NCI-H226 (cell line): ENCODE results near the gene MED20.

Experiments used
- DNase-seq: peaks from one replicate; pipeline ENCODE4 v3.0.0-alpha.2; 2015

The MED20 gene

DNA sequence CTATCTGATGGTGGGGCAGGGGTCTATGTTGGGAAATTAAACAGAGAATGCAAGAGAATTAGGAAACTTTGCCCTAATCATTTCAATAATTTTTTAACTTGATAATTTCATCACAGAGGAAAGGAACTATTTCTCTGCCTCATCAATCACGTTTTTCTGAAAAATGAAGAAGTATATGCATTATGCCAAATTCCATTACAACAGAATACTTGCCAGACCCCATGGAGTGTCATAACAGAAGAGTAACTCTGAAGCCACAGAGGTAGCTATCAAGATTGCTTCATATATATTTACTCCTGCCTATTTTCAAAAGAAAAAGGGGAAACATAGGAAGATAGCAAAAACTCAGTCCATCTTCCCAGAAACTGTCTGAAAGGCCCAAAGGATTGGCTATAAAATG lies 20.1 kb downstream of the MED20 start:
- DNase-seq = no peak

DNA sequence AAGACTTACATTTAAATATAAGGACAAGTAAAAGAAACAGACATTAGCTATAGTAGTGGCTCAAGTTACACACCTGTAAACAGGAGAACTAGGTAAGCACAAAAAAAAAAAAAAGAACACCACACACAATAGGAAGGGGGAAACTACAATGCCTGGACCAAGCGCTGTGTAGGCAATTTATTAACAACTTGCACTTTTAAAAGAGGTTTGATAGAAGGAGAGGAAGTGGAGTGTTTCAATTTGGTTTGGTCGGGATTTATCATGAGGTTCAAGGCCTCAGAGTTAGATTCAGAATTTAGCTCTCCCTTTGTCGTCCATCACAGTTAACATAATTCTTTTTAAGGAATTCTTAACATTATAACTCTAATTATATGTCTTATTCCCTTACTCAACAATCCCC lies 24.7 kb downstream of the MED20 start:
- DNase-seq = no peak

DNA sequence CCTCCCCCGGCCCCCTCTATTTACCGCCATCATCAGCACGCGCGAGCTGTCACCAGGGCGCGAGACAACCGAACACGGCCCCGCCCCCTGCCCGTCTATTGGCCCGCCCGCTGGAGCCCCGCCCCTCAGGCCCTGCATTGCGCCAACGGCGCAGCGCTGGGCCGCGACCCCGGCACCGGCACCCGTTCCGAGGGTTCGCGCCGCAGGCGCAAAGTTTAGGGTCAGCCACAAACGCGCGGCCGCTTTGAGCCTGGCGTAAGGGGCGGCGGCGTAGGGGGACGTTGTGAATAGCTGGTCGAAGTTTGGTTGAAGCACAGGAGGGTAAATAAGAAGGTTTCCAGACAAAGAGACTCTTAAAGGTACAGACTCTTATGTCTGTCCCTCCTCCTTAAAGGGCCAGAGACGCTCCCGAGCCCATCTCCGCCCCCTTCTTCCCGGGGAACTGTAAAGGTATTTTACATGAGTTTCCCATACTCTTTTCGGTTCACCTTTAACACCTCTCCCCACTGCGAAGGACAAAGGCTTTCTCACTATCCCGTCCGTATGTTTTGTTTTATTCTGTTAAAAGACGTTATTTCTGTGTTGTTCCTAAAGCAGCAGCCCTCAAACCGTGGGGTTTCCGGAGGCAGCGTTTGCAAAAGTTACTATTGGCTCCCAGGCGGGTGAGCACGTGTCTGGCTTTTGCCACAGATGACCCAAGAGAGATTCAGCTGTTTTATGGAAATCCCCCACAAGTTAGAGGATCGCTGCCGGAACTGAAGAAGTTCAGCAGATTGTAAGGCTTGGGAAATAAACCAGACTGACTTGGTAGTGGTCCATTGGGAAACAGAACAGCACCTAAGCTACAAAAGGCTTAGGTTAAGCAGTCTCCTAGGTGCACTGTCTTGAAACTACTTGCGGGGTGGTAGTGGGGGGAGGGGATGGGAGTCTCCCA lies 25.4 kb downstream of the MED20 start, which contains the start of gene USP49:
USP49 (minus strand) TSS at position 76 of the 934 bp plus-strand sequence. CDS start 88,392 bp downstream, outside the sequence.
- peak; percentile 75 for DNase-seq

DNA sequence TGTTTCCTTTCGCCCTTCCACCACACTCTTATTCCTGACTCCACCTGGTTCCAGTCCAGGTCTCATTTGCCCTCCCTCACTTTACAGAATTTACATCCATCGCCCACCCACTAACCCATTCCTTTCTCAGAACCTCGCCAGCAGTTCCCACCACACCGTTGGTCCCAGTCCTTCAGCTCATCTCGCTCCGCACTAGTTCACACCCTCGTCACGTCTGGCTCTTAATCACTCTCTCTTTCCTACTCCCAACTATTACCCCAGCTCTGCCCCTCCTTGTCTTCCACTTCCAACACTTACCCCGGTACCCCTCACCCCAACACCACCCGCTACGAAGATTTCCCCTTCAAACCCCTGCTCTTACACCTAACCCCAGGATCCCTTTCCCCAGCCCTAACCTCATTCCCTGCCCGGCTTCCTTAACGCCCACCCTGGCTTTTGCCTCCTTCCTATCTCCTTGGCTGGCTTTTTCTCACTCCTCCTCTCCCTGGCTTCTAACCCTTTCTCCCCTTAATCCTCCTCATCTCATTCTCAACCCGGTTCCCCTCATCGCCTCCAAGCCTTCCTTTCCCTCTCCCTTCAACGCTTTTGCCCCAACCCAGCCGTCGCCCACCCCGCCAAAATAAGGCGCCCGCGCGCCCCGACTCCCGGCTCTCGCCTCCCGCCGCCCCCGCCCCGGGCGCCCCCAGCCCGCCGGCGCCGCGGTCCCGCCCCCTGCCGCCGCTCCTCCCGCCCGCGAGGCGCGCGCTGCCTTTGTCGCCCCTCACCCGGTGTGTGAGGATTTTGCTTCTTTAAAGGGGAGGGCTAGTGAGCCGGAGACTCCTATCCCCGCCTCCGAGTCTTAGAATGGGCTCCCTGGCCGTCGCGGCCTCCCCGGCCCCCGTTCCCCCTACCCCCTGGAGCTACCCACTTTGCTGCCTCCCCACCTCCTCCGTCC lies 26.3 kb downstream of the MED20 start:
- DNase-seq = no peak

DNA sequence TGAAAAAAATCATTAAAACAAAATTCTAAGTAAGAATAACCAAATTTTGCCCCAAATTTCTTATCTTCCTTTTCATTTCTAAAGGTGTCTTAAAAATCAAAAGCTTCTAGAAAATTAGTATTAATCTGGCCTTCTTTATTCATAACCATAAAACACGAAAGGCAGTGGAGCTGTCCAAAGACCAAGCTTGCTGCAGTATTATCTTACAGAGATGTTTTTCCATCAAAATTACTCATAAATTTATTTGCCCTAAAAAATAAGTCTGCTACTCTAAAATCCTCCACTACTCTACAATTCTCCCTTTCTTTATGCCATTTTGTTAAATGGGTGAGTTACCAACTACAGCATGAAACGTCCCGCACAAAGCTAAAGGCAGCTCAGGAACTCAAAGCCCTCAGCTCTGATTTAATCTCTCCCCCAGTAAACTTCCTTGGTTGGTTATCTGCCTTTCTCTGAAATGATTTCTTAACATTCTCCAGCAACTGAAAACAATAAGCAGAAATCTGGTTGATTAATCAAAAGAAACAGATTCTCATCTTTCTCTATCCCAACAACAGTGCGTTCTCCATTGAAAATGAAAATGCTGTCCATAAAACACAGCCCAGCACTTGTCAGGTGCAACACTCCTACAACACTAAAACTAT lies 27.9 kb downstream of the MED20 start:
- no peak for DNase-seq

DNA sequence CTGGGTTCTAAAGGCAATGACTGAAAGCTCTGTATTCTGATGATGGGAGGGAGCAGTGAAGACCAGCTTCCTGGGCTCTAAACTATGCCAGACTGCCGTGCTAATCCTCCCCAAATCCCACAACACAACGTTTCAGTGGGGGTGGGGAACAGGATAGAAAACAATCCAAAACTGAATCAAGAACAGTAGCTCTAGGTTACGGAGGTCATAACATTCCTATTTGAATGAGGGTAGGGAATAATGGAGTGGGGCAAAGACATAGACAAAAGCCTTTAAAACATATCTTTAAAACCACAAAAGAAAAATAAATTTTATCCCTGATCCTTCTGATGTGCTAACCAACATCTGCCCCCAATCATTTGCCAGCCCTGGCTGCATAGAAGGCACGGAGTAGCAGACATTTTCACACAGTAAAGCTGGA lies 33.6 kb downstream of the MED20 start:
- DNase-seq = no peak

DNA sequence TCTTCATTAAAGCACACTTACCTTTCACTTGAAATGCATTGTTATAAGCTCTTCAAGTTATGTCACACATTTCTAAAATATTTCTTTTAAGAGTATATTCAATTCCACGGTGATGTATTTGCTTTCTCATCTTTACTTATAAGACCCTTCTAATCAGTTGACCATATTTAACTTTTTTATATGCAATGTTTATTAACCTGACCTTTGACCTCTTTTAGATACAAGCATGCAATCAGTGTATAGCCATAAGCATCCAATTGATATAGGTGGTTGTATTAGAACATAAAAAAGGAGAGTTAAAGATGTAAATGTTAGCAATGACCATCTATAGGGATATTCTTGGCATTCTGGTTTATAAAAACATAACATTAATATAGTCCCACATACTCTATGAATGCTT lies 35.0 kb downstream of the MED20 start:
- DNase-seq = no peak

DNA sequence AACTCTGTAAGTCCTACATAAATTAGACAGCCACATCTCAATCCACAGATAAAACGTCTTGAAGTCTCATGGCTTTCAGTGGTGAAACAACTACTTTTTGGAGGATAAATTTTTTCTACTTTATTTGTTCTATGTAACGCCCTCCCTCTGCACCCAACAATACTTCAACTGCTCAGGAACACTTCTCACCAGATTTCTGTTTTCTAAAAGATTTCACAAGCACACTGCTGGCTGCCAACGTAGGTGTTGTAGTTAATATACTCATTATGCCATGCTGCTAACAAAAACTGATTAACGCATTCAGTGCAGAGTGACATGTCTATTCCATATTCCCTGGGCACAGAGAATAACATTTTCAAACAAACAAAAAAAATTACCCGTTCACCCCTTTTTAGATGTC lies 36.0 kb downstream of the MED20 start:
- no peak for DNase-seq

DNA sequence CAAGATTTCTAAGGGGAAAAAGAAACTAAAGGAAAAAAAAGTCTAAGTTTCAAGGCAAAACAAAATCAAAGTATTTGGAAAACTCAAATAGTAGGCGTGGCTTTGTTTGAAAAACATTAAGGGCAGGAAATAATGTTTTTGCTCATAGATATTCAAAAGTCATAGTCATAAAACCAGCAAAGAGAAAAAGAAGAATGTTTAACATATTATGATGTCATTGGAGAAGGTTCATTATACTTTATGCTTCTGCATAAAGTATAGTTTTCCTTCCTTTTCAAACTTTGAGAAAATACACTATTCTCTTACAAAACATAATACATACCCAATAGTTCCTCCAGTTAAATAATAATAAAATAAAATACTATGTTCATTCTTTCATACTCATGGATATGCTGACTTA lies 39.4 kb downstream of the MED20 start:
- DNase-seq = no peak

DNA sequence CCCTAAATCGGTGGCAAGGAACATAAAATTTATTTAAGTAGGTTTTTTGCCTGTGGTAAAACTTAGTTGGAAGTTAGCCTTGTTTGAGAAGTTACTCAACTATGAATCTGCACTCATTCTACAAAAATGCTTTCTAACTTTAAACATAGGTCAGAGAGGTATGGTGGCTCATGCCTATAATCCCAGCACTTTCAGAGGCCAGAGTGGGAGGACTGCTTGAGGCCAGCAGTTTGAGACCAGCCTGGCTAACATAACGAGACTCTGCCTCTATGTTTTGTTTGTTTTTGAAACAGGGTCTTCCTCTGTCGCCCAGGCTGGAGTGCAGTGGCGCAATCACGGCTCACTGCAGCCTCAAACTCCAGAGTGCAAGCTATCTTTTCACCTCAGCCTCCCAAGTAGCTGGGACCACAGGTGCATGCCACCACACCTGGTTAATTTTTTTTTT lies 42.0 kb downstream of the MED20 start:
- peak; percentile 48 for DNase-seq

DNA sequence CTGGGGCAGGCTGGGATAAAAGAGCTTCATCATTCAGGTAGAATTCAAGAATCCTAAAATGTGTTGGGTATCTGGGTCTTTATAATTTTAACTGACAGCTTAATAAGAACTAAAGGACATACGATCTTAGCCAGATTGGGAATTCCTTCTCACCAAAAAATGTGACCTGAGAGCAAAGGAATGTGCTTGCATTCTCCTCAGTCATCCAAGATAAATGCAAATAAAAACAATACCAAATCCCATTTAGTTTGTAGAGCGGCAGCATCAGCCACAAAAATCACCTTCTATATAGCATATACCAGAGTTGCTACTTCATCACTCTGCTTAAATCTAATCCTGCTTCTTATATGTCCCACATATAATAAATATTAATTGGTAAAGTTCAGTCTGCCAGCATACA lies 42.7 kb downstream of the MED20 start:
- peak; percentile 45 for DNase-seq

DNA sequence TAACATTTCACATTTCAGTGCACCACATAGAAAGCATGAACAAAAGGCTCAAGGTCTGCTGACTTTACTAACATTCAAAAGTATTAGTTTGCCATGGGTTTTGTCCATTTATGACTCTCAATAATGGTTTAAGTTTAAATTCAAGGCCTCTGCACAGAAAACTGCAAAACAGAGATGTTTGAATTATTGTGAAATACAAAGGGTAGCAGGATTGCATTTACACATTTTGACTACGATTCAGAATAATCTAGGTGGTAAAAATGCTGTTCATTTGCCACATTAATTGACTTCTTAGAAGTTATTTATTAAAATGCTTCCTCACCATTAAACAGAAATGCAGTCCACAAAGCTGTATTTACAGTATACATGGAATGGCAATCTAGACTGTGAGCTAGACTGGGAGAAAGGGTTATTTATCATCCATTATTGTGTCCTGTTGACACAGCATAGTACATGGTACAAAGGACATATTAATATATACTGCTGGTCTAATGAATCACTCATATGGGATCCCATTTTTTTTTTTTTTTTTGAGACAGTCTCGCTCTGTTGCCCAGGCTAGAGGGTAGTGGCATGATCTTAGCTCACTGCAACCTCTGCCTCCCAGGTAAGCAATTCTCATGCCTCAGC lies 43.8 kb downstream of the MED20 start:
- no peak for DNase-seq

DNA sequence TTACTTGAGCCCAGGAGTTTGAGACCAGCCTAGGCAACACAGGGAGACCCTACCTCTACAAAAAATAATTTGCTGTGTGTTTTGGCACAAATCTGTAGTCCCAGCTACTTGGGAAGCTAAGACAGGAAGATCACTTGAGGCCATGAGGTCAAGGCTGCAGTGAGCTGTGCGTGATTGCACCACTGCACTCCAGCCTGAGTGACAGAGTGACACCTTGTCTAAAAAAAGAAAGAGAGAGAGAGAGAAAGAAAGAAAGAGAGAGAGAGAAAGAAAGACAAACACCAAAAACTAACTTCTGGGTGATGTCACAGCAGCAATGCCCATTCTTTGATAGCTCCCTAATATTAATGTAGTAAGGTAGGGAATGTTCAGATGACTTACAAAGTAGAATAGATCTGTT lies 46.2 kb downstream of the MED20 start:
- DNase-seq = no peak

DNA sequence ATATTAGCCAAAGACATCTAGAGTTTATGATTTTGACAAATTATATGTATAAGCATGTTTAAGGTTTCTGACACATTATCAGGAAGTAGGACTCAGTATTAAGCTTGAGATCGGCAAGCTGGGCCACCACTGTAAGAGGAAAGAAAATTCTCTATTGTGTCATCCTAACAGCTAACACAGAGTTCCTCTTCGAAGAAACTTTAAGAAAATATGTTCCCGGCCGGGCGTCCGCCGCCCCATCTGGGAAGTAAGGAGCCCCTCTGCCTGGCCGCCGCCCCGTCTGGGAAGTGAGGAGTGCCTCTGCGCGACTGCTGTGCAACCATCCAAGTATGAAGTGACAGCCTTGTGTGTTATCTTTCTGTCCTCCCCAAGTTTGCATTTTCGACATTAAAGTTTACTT lies 48.8 kb downstream of the MED20 start:
- no peak for DNase-seq

DNA sequence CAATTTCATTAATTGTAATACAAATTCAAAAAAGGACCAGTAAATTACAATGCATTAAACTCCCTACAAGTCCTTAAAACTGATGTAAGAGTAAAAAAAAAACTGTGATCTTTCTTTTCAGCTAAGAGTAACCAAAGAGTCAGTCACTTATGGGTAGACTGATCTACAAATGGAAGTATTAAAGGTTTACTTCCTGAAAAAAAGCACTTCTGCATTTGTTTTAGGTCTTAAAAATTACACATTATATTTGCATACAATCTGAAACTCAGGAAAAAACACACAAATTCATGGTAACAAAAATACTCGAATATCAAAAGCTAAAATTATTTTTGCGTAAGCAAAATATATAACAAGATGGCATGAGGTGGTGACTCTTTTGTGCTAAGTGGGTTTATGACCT lies 49.2 kb downstream of the MED20 start:
- DNase-seq = no peak

DNA sequence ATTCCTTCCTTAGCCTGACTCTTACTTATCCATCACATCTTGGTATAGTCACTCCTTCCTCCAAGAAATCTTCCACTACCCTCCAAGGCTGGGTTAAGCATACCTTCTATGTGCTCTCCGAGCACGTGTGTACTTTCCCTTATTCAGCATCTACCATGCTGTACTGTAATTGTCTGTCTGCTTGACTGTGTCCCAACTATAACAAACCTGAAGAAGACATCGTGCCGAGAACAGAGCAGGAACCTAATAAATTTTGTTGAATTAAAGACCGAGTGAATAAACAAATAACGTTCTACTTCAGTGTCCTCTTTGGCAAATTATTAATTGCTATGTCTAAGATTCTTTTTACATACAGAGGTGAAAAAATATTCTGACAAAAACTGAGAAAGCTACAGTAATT lies 61.6 kb downstream of the MED20 start:
- DNase-seq = no peak

DNA sequence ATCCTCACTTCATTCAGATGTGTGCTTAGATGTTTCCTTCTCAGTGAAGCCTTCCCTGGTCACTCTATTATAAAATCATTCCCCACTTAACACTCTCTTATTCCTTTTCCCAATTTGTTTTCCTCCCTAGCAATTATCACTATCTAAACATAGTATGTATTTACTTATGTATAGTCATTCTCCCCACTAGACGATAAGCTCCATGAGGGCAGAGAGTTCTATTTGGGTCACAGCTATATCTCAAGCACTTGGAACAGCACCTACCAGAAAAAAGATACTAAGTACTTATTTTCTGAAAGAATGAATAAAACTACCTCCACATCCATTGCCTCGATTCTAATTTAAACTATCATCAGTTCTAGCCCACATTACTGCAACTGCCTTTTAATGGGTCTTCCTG lies 62.2 kb downstream of the MED20 start:
- DNase-seq = no peak
